GM19324 (cell line): Measurements from ENCODE around the gene ADAMTS2.
"Not testable (repeated sequence)": the region's sequence is repeated elsewhere in the genome, so short reads cannot be mapped to it uniquely, and the experiment has no call there.

Experiments
- ATAC-seq: cut with Tn5 transposase; IDR thresholded peaks from one replicate; pipeline ENCODE4 v1.9.1; 2021; ENCODE audit warnings: mild to moderate bottlenecking, moderate library complexity; ENCODE audit not compliant: unreplicated experiment, low FRiP score

Gene ADAMTS2

DNA sequence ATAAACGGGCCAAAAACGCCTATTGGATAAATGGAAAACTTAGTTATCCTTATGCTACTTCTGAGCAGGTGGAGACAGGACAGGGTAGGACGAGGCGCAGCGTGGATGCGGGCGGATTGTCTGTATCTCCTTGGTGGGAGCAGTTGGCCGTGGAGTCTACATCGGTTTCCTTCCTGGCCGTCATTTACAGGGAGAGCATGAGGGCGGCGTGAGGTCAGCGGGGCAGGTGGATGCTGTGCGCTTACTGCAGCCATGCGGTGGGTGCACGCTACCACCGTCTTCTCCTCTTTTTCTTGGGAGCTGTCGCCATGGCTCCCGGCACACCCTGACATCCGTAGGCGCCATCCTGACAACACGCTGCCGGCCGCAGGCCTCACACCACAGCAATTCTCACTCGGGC lies 121.3 kb downstream of the ADAMTS2 start:
- no peak for ATAC-seq

DNA sequence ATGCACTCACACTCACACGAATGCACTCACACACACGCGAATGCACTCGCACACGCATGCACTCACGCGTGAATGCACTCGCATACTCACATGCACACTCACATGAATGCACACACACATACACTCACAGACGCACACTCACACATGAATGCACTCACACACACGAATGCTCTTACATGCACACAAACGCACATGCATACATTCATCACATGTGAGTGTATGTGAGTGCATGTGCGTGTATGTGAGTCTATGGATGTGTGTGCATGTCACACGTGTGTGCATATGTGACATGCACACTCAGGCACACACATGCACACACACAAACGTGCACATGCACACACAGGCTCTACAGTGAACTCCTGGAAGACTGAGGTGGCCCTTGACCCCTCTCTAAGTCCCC lies 121.7 kb downstream of the ADAMTS2 start:
- ATAC-seq: no peak

DNA sequence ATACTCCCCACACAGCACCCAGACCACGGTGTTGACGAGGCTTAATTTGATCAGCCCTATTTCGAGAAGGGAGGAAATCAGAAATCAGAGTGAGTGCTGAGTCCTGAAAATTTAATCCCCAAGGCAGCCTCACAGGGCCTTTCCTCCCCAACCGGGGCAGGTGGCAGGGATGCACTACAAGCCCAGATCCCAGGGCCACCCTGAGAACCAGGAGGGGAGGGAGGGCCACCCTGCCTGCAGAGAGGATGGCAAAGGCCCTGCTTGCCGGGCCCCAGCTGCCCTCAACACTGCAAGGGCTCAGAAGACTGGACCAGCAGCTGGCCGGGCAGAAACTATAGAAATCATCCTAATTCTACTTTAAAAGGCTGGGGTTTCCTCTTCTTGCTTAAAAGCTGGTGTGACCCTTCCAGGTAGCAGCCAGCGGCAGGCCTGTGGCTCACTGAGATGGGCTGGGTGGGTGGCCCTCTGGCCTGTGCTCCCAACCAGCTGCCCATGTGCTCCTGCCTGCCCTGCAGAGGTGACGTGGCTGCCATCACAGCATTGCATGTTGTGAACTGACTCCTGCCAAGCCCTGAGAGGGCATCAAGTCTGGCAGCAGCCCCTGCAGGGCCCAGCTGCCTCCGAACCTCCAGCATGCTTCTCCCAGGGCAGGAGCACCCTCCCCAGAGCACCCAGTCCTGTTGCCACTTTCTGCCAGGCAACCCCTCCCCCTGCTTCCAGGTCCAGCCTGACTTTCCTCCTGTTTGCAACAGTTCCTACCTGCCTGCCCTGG lies 122.8 kb downstream of the ADAMTS2 start:
- no peak for ATAC-seq

- ATAC-seq: no peak
Measured at GRCh38 chr5:179221877-179222220, 123.4 kb downstream of the ADAMTS2 start.

GRCh38 chr5:179221196-179221876 lies 123.9 kb downstream of the ADAMTS2 start:
- no peak for ATAC-seq

DNA sequence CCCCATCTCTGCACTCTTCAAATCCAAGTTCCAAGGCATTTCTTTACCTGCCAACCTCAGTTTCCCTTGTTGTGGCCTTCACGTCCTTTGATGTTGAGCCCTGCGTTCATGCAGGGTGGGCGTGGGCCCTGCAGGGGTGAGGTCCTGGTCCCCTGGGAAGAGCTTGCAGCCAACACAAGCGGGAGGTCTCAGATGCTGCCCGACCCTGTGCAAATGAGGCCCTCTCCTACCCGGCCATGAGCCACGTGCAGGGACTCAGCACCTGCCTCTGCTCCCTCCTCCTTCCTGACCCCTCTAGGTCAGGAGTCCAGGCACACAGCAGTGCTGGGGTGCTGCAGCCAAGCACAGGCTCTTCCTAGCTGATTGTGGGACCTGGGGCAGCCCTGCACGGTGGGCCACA lies 124.5 kb downstream of the ADAMTS2 start:
- no peak for ATAC-seq

DNA sequence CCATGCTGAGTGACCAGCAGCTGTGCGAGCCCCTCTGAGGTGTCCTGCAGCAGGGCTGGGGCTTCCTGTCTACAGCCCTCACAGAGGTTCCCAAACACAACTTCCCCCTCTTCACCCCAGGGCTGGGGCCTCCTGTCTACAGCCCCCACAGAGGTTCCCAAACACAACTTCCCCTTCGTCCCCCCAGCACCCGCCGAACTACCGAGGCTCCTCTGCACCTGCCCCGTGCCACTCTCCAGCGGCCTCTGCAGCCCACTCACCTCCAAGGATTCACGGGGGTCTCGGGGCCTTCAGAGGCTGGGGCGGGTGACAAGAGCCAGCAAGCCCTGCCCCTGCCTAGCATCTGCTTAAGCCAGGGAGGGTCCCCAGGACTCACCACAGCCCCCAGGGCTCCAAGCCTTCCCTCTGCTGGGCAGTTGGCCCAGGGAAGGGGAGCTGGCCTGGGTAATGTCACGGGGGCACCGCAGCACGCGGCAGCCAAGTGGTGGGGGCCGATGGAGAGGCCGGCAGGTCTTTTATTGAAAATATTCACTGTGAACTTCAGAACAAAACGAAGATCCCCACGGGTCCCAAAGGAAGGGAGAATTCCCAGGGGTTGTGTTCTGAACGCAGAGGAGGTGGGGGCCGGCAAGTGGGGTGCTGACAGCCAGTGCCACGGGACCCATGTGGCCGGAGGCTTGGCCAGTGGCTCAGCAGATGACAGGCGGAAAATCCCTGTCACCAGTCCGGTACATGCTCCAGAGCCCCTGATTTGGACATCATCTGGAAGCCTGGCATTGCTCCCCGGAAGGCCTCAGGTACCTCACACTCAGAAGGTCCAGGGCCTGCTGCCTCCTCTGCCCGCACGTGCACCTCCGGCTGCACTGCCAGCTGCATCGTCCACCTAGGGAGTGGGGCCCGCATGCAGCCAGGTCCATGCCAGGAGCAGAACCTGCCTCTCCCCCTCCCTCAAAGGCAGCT lies 125.3 kb downstream of the ADAMTS2 start:
- no peak for ATAC-seq

DNA sequence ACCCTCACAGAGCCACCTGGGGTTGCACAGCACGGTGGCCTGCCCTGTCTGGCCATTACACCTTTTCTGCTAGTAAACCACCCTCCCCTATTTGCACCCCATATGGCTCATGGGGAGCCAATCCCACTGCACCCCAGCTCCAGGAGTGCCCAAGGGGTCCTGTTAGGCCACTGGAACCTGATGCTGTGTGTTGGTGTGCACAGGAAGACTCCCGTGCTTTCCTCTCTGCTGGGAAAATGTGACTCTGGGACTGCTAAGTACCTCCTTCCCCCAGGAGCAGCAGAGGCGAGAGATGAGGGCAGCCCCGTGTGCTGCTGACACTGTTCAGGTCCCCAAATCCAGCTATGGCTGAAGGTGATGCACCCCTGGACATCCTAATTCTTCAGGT lies 126.3 kb downstream of the ADAMTS2 start:
- no peak for ATAC-seq

GRCh38 chr5:179217956-179218942 lies 127.0 kb downstream of the ADAMTS2 start:
- ATAC-seq: no peak

- ATAC-seq: no peak
Measured at GRCh38 chr5:179217356-179217755, 127.9 kb downstream of the ADAMTS2 start.

DNA sequence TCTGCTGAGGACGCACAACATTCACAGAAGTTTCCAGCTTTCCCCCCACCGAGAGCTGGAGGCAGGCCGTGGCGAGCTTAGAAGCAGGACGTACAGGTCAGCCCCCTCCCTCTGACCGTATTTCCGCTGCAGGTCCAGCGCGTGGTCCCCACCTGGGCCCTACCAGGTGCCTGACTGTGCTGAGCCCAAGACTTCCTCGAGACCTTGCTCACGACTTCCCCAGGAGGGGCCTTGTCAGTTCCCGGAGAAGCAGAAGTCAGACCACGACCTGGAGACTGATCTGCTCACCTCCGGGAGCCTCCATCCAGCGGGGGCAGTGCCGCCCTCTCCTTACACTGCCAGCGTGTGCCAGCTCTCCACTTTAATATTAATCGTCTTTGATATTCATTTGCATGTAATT lies 128.9 kb downstream of the ADAMTS2 start:
- ATAC-seq: not testable (repeated sequence)

DNA sequence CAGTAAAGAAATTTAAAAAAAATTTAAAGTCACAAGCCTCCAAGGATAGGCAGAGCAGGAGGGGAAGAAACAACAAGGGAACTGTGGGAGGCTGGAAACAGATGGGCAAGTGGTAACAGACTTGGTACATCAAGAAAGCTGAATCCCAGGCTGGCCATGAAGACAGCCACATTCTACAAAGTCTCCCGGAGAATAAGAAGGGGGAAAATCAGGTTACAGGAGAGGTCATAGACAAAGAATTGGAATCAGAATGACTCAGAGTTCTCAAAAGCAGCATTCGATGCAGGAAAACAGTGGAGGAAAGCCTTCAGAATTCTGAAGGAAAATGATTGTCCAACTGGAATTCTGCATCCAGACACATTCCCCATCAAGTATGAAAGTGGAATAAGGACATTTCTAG lies 129.7 kb downstream of the ADAMTS2 start:
- ATAC-seq: no peak

DNA sequence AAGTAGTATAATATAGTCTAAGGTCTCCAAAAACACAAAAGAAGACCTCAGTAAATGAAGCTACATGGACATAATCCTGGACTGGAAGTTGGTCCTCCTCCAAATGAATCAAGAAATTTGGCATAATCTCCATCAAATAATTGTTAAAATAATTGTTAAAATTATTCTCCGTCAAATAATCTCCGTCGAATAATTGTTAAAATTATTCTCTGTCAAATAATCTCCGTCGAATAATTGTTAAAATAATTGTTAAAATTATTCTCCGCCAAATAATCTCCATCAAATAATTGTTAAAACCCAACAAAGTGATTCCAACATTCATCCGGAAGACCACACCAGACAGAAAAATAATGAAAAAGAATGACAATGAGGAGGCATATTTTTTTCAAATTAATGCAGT lies 130.6 kb downstream of the ADAMTS2 start:
- ATAC-seq: no peak

GRCh38 chr5:179212870-179213269 lies 132.4 kb downstream of the ADAMTS2 start:
- no peak for ATAC-seq

GRCh38 chr5:179211631-179212030 lies 133.6 kb downstream of the ADAMTS2 start:
- ATAC-seq: no peak

DNA sequence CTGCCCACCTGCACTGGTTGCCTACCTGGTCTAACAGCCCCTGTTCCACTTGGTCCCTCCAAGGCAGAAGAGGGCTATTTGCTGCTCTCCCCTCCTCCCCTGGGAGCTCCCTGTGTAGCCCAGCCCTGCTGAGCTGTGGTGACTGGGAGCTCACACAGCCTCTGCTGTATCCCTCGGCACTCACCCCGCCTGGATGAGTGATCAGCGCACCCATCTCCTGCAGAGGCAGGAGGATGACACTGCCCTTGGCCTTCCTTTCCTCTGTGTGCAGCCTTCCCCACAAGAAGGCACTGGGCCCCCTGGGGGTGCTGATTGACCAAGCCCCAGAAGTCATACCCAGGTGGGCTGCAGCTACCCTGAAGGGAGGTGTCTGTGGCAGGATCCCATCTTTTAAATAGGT lies 134.2 kb downstream of the ADAMTS2 start:
- no peak for ATAC-seq

DNA sequence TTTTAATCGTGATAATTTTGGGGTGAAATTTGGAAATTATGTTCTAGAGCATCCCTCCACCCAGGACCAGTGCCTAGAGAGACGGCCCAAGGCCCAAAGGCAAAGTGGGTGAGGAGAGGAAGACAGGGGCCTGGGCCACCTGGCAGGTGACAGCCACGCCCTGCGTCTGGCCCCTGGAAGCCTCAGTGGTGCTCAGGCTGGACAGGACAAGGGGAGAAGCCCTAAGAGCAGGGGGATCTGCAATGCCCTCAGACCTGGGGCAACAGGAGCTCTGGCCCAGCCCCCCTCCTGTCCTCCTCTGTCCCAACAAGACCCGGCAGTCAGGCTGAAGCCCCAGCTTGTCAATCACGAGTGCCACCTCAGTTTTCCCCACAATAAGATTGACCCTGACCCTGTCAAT lies 134.8 kb downstream of the ADAMTS2 start:
- no peak for ATAC-seq

- ATAC-seq: no peak
Measured at GRCh38 chr5:179209359-179210150, 135.7 kb downstream of the ADAMTS2 start.

GRCh38 chr5:179208706-179209358 lies 136.4 kb downstream of the ADAMTS2 start:
- ATAC-seq: no peak
